DMS 273 treated with DMSO at 0.1 percent for 48 hours (cell line): ENCODE data around the gene DPAGT1.
"Not testable (repeated sequence)": the region's sequence is repeated elsewhere in the genome, so short reads cannot be mapped to it uniquely, and the experiment has no call there.

Source experiments
- DNase-seq: peaks from one replicate; lab custom pipeline; 2025; lab: John Stamatoyannopoulos, UW

The DPAGT1 gene

DNA sequence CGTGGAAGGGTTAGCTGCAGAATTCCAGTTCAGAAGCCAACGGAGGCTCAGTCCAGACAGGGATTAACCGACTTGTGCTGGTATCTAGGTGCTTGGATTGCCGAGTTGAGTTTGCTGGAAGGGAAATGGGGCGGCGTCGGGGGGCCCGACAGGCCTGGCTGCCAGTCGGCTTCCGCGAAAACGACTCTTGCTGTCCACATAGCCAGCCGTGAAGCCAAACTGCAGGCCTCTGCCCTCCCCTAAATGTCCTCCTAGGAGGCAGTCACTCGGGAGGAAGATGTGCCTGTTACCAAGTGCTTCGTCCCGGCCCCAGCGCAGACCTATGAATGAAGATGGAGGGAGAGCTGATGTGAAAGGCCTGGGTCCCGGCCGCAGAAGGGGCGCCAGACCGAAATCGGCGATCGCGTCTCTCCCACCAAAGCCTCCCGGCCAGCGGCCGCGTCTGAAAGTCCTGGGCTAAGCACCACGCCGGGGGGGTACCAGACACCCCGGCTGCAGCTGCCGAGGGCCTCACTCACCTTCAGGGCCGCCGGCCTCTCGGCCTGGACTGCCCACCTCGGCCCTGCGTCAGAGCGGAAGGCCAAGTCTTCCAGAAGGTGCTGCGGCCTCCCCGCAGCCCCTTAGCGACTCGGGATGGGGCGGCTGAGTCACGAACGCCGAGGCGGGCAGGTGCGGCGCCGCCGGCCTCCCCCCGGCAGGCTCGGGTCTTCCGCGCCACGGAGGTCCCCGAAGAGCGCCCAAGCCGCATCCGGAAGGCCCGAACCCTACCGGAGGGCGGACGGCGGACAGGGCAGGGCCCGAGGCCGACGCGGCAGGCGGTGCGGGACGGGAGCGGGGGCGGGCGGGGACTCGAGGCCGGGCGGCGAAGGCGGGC lies 7.5 kb downstream of the DPAGT1 start:
- DNase-seq: no peak

DNA sequence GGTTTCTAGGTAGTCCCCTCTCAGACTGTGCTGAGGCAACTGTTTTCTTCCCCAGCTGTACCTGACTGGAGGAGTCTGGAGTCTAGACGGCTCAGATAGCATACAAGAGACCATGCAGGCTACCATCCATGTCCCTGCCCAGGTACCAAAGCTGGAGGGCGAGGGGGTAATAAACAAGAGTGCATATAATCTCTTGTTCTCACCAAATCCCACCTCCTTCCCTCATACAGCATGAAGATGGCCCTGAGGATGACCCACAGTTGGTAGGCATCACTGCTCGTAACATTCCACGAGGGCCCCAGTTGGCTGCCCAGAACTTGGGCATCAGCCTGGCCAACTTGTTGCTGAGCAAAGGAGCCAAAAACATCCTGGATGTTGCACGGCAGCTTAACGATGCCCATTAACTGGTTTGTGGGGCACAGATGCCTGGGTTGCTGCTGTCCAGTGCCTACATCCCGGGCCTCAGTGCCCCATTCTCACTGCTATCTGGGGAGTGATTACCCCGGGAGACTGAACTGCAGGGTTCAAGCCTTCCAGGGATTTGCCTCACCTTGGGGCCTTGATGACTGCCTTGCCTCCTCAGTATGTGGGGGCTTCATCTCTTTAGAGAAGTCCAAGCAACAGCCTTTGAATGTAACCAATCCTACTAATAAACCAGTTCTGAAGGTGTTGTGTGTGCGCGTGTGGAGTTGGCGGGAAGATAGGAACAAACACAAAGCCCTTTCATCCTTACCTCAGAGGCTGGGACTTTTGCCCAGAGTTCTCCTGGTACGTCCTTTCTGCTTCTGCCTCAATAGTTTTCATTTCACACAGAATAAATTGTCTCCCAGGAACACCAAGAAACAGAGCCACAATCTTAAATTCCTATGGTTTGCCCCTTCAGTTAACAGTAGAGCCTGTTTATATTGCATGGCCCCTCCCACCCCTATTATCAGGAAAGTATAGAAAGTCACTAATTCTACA lies 8.5 kb downstream of the DPAGT1 start:
- DNase-seq: no peak

DNA sequence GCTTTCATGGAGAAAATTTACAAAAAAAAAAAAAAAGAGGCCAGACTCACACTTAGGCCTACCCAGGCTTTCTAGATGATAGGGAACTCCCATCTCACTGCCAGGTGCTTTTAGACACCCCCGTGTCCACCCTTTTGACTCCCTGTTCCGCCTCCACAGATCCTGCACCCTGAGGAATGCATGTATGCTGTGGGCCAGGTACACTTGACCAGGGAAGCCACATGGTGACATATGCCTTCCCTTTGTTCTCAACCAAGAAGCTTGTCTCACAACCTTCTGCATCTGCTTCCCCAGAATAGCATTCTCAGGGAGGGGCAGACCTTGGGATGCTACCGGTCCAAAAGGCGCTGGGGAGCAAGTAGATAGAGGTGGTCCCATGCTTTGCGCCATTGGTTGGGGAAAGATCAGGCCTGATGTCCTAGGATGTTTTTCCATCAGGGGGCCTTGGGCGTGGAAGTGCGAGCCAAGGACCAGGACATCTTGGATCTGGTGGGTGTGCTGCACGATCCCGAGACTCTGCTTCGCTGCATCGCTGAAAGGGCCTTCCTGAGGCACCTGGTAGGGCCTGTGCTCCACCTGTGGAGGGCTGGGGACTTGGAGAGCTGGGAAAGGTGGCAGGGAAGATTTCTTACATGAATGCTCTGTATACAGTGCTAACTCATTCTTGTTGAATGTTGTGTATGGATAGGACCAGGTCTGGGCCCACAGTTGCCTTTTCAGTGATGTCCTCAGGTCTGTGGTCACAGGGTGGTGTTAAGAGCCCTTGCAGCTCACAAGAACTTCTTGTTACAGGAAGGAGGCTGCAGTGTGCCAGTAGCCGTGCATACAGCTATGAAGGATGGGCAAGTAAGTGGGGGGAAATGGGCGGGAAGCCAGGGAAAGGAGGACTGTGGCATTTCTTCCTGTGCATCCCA lies 9.4 kb downstream of the DPAGT1 start:
- no peak for DNase-seq

DNA sequence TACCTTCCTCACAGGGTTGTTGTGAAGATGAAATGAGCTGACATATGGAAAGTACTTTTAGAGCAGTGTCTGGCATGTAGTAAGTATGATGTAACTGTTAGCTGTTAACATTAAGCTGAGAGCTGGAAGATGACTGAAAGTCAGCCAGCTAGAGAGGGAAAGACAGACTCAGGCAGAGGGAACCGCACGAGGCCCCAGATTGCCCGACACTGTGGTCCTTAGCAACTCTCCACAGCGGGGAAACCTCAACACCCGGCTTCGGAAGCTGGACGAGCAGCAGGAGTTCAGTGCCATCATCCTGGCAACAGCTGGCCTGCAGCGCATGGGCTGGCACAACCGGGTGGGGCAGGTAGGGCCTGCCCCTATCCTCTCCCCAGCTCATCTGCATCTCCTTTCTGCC lies 10.5 kb downstream of the DPAGT1 start:
- peak; percentile 25 for DNase-seq

DNA sequence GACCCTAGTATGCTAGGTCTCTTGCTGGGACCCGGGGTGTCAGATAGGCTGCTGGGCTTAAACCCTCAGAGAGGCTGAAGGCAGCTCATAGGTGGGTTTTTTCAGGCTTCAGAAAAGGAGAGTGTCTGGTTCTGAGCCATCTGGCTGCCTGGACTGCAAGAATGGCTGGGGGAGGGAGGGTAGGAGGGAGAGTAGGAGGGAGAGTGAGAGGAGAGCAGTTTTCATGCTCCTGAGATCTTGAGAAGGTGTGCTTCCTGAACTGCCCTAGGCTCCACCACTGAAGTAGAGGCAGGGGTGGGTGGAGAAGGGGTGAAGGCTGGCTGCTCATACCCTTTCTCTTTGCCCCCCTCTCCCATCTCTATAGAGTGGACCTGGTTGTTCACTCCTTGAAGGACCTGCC lies 12.3 kb downstream of the DPAGT1 start:
- no peak for DNase-seq

DNA sequence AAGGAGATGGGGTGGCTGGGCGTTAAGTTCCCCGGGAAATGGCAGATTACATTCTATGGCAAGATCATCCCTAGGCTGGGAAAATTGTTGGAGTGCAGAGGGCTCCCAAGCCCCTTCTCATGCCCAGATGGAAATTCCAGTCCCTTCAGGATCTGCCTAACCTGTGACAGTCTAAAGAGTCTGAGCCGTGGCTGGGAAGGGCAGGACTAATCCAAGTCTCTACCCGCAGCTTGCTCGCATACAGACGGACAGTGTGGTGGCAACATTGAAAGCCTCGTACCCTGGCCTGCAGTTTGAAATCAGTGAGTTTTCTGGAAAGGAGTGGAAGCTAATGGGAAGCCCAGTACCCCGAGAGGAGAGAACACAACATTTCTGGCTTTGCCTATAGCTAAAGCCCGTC lies 13.2 kb downstream of the DPAGT1 start:
- DNase-seq: no peak

DNA sequence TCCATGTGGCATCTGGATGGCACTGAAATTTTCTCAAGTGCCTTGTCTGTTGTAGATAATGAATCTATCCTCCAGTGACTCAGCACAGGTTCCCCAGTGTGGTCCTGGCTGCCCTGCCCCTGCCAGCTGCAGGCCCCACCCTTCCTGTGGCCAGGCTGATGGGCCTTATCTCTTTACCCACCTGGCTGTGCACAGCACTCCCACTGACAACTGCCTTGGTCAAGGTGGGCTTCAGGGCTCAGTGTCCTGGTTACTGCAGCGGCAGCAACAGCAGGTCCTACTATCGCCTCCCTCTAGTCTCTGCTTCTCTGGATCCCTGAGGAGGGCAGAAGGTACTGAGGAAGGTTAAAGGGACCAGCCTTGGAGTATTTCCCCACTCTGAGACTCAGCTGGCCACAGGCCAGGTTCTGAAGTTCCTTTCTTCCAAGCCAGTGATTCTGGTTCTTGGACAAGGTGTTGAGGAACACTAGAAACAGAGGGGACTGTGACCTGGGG lies 13.9 kb downstream of the DPAGT1 start:
- DNase-seq: no peak

DNA sequence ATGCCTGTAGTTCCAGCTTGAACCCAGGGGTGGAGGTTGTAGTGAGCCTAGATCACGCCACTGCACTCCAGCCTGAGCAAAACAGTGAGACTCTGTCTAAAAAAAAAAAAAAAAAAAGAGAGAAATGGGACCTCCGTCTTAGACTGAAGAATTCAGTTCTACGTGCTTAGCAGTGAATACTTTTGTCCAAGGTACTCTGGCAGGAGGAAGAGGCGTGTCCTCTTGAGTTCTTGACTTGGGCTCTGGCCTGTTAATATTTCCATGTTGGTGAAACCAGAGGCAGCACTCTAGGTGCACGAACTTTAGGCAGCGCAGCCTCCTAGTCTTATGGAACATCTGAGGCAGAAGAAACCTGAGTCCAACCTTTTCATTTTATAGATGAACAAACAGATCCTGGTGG lies 14.5 kb downstream of the DPAGT1 start:
- DNase-seq: no peak

DNA sequence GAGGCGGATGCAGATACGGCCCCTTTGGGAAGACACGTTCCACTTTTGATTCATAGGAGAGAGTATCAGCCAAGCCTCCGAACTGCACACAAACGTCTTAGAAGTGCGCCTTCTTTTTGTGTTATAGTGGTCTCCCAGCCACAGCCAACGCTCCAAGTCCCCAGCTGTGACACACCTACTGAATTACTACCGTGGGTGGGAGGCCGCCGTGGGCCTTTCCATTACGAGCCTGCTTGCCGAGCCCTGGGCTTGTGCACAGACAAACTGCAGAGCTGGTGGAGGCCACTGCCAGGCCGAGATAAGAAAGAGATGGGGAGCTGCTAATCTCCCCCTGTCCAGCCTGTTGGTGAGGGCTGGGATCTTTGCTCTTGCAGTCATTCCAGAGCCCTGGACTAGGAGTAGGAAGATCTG lies 16.2 kb downstream of the DPAGT1 start:
- DNase-seq: no peak

DNA sequence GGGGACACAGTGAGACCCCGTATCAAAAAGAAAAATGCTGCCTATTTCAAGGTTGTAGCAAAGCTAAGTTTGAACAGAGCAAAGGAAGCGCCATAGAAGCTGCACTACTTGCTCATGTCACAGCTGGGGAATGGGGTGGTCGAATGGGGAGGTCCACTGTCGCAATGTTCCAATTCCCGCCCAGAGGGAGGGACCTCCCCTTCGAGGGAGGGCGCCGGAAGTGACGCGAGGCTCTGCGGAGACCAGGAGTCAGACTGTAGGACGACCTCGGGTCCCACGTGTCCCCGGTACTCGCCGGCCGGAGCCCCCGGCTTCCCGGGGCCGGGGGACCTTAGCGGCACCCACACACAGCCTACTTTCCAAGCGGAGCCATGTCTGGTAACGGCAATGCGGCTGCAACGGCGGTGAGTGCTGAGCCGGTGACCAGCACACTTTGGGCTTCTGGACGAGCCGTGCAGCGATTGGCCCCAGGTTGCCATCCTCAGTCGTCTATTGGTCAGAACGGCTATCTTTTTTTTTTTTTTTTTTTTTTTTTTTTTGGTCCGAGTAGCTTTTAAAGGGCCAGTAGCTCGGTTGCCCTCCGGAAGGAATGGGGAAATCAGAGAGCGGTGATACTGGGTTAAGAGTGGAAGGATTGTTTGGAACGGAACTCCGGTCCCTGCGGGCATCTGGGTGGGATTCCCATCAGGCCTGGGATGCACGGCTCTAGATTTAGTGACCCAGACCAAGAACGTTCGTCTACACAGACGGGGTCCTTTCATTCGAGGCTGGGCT lies 16.8 kb downstream of the DPAGT1 start, which contains the start of gene HMBS:
TSS of gene HMBS (plus strand) at position 219 of the 774 bp plus-strand sequence. CDS start at position 372, 153 bp downstream.
- peak; percentile 83 for DNase-seq

DNA sequence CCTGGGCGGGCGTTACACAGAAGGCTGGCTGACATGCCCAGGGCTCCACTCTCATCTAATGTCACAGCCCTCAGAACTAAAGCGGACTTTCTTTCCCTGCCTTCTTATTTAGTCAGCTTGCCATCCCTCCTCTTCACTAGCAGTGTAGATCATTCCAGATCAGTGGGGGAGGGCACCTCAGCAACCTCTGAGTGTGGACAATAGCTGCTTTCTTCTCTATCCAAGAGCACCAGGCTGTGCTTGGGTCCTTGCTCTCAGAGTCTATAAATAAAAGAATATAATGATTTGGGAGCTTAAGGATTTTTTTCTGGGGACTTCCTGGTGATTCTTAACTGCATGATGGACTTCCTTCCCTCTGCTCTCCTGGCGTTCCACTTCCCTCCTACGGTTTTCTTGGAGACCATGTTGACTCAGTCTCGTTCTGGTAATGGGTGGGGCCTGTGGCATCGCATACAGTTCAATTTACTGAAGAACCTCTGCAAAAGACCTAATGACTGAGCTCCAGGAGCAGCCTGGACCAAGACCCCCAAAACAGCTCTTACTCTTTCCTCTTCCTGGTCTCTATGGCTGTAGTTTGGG lies 19.9 kb downstream of the DPAGT1 start:
- DNase-seq: no peak

DNA sequence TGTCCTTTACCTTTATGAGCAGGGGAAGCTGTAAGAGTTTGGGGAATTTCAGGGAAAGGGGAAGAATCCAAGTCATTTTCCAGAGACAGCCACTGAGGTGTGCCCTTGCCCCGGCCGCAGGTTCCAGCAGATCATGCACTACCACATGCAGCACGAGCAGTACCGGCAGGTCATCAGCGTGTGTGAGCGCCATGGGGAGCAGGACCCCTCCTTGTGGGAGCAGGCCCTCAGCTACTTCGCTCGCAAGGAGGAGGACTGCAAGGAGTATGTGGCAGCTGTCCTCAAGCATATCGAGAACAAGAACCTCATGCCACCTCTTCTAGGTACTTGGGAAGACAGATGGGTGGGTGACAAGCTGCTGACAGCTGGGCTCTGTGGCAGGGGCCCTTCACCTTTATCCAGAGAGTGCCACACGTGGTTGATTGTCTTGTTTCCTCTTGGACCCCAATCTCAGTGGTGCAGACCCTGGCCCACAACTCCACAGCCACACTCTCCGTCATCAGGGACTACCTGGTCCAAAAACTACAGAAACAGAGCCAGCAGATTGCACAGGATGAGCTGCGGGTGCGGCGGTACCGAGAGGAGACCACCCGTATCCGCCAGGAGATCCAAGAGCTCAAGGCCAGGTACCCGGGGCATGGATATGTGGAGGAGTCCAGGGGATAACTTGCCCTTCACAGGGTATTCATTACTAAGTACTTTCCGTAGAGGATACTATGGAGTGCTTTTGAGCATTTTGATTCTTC lies 22.8 kb downstream of the DPAGT1 start:
- DNase-seq: no peak

DNA sequence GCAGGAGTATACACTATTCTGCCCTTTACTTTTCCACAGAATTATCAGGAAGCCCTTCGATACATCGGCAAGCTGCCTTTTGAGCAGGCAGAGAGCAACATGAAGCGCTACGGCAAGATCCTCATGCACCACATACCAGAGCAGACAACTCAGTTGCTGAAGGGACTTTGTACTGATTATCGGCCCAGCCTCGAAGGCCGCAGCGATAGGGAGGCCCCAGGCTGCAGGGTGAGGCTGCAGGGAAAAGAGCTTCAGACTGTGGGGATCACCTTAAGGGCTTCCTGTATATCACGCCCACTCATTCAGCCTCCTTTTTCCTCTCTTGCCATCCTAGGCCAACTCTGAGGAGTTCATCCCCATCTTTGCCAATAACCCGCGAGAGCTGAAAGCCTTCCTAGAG lies 23.8 kb downstream of the DPAGT1 start:
- DNase-seq: no peak

DNA sequence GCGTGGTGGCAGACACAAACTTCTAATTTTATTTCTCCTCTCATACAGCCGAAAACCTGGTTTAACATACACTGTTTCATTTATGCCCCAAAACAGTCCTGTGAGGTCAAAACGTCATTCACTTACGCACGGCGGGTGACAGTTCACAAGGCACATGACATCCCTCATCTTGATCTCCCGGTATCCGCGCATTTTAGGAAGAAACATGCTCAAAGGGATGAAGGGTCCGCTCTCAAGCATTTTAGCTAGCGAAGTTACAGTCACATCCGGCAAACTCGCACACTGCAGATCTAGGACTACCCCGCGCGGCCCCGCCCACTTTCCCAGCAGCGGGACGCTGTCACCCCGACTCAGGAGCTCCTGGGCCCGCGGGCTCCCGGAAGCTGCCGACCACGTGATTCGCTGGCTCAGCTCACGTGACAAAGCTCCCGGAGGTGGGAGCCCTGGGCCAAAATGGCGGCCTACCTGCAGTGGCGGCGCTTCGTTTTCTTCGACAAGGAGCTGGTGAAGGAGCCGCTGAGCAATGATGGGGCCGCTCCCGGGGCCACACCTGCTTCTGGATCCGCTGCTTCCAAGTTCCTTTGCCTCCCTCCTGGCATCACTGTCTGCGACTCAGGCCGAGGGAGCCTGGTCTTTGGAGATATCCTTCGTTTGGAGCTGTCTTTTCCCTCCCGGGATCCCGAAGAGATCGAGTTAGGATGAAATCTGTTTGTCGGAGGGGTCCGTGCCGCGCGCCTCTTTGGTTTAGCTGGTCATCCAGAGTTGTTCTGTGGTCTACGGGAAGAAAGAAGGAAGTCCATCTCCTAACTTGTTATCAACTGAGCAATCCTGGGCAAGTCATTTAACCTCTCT lies 34.1 kb downstream of the DPAGT1 start, which contains the start of gene VPS11:
TSS of gene VPS11 (plus strand) at position 448 of the 852 bp plus-strand sequence. CDS start at position 454, 6 bp downstream.
- peak; percentile 80 for DNase-seq

DNA sequence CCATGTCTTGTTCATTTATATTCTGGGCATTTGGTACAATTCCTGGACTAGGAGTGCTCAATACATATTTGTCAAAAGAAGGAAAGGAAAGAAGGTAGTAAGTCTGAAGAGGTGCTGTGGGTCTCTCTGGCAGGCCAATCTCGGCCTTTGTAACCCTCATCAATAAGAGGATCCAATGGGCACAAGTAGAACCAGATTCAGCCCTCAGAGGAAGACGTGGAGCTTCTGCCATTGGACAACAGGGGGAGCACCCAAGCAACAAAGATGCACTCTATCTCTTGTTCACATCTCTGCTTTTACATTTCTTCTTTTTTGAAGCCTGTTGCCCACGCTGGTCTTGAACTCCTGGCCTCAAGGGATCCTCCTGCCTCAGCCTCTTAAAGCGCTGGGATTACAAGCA lies 36.3 kb downstream of the DPAGT1 start:
- DNase-seq: no peak

DNA sequence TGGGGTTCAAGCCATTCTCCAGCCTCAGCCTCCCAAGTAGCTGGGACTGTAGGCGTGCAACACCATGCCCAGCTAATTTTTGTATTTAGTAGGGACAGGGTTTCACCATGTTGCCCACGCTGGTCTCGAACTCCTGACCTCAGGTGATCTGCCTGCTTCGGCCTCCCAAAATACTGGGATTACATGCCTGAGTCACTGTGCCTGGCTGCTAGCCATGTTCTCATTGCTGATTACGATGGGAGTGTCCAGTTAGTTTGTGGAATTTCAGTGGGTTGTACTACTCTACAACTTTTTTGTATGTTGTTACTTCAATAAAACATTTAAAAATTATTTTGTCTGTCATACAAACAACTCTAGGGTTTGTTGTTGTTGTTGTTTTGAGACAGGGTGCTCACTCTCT lies 38.9 kb downstream of the DPAGT1 start:
- no peak for DNase-seq

DNA sequence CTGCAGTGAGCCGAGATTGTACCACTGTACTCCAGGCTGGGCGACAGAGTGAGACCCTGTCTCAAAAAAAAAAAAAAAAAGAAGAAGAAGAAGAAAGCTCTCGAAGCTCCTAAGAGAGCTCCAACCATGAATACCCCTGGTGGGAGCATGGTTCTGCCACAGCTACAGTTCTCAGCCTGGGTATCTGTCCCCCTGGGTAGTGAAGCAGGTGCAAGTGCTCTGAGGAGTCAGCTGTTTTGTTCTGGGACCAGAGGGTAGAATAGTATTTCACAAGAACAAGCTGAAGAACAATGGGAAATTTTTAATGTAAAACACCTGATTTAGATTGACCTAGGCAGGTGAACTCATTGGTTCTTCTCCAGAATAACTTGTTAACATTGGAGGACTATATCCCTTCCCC lies 40.4 kb downstream of the DPAGT1 start:
- DNase-seq: no peak

DNA sequence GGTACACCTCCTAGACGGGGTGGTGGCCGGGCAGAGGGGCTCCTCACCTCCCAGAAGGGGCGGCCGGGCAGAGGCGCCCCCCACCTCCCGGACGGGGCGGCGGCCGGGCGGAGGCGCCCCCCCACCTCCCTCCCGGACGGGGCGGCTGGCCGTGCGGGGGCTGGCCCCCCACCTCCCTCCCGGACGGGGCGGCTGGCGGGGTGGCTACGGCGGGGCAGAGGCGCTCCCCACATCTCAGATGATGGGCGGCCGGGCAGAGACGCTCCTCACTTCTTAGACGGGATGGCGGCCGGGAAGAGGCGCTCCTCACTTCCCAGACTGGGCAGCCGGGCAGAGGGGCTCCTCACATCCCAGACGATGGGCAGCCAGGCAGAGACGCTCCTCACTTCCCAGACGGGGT lies 42.5 kb downstream of the DPAGT1 start:
- DNase-seq: not testable (repeated sequence)
